ENCODE data around the gene CDK5. TPM values are rescaled to one million over a fixed set of nuclear protein-coding genes. Genes with fewer than 3 reads are reported as not detected.

CDK5 gene
- total RNA-seq, 2 experiments from 2014 or later = 3.1 to 3.5 TPM

DNA sequence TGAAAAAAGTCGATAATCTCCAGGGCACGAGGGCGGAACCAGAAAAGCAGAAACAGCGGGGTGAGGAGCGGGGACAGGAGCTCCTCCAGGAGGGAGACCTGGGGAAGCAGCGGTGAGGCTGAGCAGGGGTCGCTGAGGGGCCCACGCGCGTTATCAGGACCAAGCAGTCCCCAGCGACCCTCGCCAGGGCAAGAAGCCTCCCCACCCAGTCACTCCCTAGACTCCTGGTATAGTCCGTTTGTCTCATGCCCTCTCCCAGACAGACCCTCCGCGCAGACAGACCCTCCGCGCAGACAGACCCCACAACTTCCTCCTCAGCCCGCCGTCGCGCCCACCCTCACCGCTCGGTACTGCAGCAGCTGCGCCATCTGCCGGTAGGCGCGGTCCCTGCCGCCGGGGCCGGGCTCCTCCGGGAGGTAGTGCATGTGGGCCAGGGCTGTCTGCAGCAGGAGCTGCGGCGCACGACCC lies 39.7 kb downstream of the CDK5 start:
- CTCF ChIA-PET = interaction anchor here (0.6 to 4.6 kb wide), 21 partner anchors 8 to 122 kb away, joined by 3 to 39 read pairs (median 4); partner anchors contain the start of gene ABCB8
- DNase-seq = peak; percentile 69 to 88 (median 79)
- H3K9me3 Mint-ChIP-seq = no peaks in the 10 kb centered on the region
- peaks cover 61% of the 10 kb centered on the region for H3K4me1 Mint-ChIP-seq (ENCODE audit: low read depth)
- H3K4me3 Mint-ChIP-seq = peak overlapping the region; percentile 79
- peak overlapping the region; percentile 52 for H3K4me3 ChIP-seq (ENCODE audit: low read length)
- peaks cover 10% of the 10 kb centered on the region for H3K27me3 Mint-ChIP-seq
- peak; percentile 50 for ATAC-seq (ENCODE audit: poor library complexity)
- peak overlapping the region; percentile 1 to 41 for H3K27ac ChIP-seq (ENCODE audit: low read depth in 1 of 2, low read length in 2 of 2)
- peaks cover 66% of the 10 kb centered on the region for H3K4me1 ChIP-seq (ENCODE audit: insufficient read depth, low read length)
- peaks cover 0 to 3% of the 10 kb centered on the region in 2 experiments for H3K9me3 ChIP-seq (ENCODE audit: control insufficient read depth in 1 of 2, insufficient read depth in 1 of 2, low read length in 2 of 2)
- H3K27ac Mint-ChIP-seq = peak overlapping the region; percentile 83
- intact Hi-C loops (cut with DNase I, micrococcal nuclease) = loop anchor here (1.0 to 10.0 kb wide), 5 partner anchors 39 to 917 kb away; partner anchors contain the start of genes CDK5 (in 2 of the 2) and SLC4A2 (in 2 of the 2)
- H3K27me3 ChIP-seq (ENCODE audit: control insufficient read depth in 1 of 2, insufficient read depth in 2 of 2, low read length in 2 of 2) = peaks cover 4 to 7% of the 10 kb centered on the region in 2 experiments
- peaks cover 8% of the 10 kb centered on the region for H3K36me3 Mint-ChIP-seq (ENCODE audit: low read depth)
- POLR2A ChIA-PET = interaction anchor here (1.0 to 4.7 kb wide), 12 partner anchors 9 to 109 kb away, joined by 3 to 50 read pairs (median 4); partner anchors contain the start of genes ABCB8 and TMUB1
- no peaks in the 10 kb centered on the region for H3K36me3 ChIP-seq (ENCODE audit: insufficient read depth, low read length)
- TF ChIP-seq, protein P1, sequence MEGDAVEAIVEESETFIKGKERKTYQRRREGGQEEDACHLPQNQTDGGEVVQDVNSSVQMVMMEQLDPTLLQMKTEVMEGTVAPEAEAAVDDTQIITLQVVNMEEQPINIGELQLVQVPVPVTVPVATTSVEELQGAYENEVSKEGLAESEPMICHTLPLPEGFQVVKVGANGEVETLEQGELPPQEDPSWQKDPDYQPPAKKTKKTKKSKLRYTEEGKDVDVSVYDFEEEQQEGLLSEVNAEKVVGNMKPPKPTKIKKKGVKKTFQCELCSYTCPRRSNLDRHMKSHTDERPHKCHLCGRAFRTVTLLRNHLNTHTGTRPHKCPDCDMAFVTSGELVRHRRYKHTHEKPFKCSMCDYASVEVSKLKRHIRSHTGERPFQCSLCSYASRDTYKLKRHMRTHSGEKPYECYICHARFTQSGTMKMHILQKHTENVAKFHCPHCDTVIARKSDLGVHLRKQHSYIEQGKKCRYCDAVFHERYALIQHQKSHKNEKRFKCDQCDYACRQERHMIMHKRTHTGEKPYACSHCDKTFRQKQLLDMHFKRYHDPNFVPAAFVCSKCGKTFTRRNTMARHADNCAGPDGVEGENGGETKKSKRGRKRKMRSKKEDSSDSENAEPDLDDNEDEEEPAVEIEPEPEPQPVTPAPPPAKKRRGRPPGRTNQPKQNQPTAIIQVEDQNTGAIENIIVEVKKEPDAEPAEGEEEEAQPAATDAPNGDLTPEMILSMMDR (IDR thresholded peaks at IDR 0.05) = peak; percentile 98

DNA sequence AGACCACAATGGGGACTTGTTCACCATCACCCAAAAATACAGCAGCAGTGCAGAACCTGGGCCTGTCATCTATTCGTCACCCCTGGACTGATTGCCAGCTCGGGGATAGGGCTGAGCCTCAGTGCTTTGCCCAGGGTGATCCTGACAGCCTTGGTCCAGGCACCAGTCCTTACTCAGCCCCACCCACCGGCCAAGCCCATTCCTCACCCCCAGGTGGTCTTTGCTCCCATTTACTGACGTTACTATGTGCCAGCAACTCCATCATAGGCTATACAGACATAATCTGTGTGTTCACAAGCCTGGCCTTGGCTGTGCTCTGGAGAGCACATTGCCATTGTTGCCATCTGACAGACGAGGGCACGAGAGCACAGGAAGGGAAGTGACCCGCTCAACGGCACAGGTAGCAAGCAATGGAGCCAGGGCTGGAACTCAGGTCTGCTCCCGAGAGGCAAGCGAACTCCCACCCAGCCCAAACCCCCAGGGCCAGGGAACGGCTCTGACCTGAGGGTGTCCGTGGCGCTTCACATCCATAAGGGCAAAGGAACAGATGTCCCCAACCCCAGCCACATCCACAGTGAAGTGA lies 40.2 kb downstream of the CDK5 start:
- peak overlapping the region; percentile 1 to 41 for H3K27ac ChIP-seq (ENCODE audit: low read depth in 1 of 2, low read length in 2 of 2)
- peaks cover 71% of the 10 kb centered on the region for H3K4me1 ChIP-seq (ENCODE audit: insufficient read depth, low read length)
- ChIA-PET POLR2A (interaction anchor here (0.6 to 4.7 kb wide), 8 partner anchors 8 to 66 kb away, joined by 3 to 50 read pairs (median 4); partner anchors contain the start of genes ABCB8 and TMUB1), CTCF (interaction anchor here (1.1 to 4.6 kb wide), 14 partner anchors 7 to 121 kb away, joined by 3 to 39 read pairs (median 5); partner anchors contain the start of gene ABCB8)
- H3K4me1 Mint-ChIP-seq (ENCODE audit: low read depth) = peaks cover 66% of the 10 kb centered on the region
- TF ChIP-seq, protein P1 (IDR thresholded peaks at IDR 0.05) = no peak
- peaks cover 4 to 7% of the 10 kb centered on the region in 2 experiments for H3K27me3 ChIP-seq (ENCODE audit: control insufficient read depth in 1 of 2, insufficient read depth in 2 of 2, low read length in 2 of 2)
- peak overlapping the region; percentile 79 for H3K4me3 Mint-ChIP-seq
- ATAC-seq (ENCODE audit: poor library complexity) (no peak), DNase-seq (peak in 4 of 14 experiments; percentile 28 to 51 (median 36))
- H3K27ac Mint-ChIP-seq = peak overlapping the region; percentile 83
- peaks cover 8% of the 10 kb centered on the region for H3K36me3 Mint-ChIP-seq (ENCODE audit: low read depth)
- H3K36me3 ChIP-seq (ENCODE audit: insufficient read depth, low read length) = no peaks in the 10 kb centered on the region
- peaks cover 0 to 6% of the 10 kb centered on the region in 2 experiments for H3K9me3 ChIP-seq (ENCODE audit: control insufficient read depth in 1 of 2, insufficient read depth in 1 of 2, low read length in 2 of 2)
- intact Hi-C loops (cut with DNase I, micrococcal nuclease) = loop anchor here (5.0 to 10.0 kb wide), 3 partner anchors 40 to 917 kb away; partner anchors contain the start of genes CDK5 (in 2 of the 2) and SLC4A2 (in 2 of the 2)
- peak overlapping the region; percentile 52 for H3K4me3 ChIP-seq (ENCODE audit: low read length)
- peaks cover 10% of the 10 kb centered on the region for H3K27me3 Mint-ChIP-seq
- no peaks in the 10 kb centered on the region for H3K9me3 Mint-ChIP-seq

DNA sequence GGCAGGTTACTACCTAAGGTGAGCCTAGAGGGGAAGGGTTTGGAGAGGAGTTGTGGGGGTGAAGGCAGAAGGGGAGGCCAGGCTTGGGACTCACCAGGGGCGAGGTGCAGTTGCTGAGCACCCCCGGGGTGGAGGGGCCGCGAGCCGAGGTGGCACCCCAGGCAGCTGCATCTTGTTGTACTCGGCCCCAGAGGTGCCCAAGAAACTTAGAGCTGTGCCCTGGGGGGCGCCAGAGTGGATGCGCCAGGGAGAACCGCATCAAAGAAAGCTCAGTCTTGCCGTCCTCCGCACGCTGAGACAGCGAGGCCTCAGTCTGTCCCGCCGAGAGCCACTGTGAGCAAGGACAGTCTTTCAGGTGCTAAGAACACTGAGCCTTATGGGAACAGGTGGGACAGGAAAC lies 40.8 kb downstream of the CDK5 start:
- H3K9me3 Mint-ChIP-seq = no peaks in the 10 kb centered on the region
- peak overlapping the region; percentile 83 for H3K27ac Mint-ChIP-seq
- H3K36me3 Mint-ChIP-seq (ENCODE audit: low read depth) = peaks cover 8% of the 10 kb centered on the region
- H3K27me3 Mint-ChIP-seq = peaks cover 10% of the 10 kb centered on the region
- no peaks in the 10 kb centered on the region for H3K36me3 ChIP-seq (ENCODE audit: insufficient read depth, low read length)
- H3K9me3 ChIP-seq (ENCODE audit: control insufficient read depth in 1 of 2, insufficient read depth in 1 of 2, low read length in 2 of 2) = peaks cover 0 to 6% of the 10 kb centered on the region in 2 experiments
- peaks cover 4 to 7% of the 10 kb centered on the region in 2 experiments for H3K27me3 ChIP-seq (ENCODE audit: control insufficient read depth in 1 of 2, insufficient read depth in 2 of 2, low read length in 2 of 2)
- H3K4me3 ChIP-seq (ENCODE audit: low read length) = no peak overlapping the region
- ATAC-seq (ENCODE audit: poor library complexity) (no peak), DNase-seq (peak in 4 of 14 experiments; percentile 28 to 57 (median 38))
- H3K4me3 Mint-ChIP-seq = peak overlapping the region; percentile 79
- H3K4me1 ChIP-seq (ENCODE audit: insufficient read depth, low read length) = peaks cover 76% of the 10 kb centered on the region
- CTCF ChIA-PET = interaction anchor here (1.2 to 4.6 kb wide), 3 partner anchors 9 to 54 kb away, joined by 4 to 39 read pairs (median 5); partner anchors contain the start of gene ABCB8
- intact Hi-C loops (cut with DNase I, micrococcal nuclease) = loop anchor here (1.0 to 10.0 kb wide), 4 partner anchors 31 to 918 kb away; partner anchors contain the start of genes CDK5 (in 2 of the 2) and SLC4A2 (in 2 of the 2)
- POLR2A ChIA-PET = interaction anchor here (0.6 to 4.7 kb wide), 4 partner anchors 8 to 43 kb away, joined by 3 to 50 read pairs (median 4); no protein-coding TSS in a partner anchor
- TF ChIP-seq, protein P1 (IDR thresholded peaks at IDR 0.05) = no peak
- no peak overlapping the region for H3K27ac ChIP-seq (ENCODE audit: low read depth in 1 of 2, low read length in 2 of 2)
- peaks cover 71% of the 10 kb centered on the region for H3K4me1 Mint-ChIP-seq (ENCODE audit: low read depth)
